ENCODE measurements around the gene YPEL1. TPM values are rescaled to one million over a fixed set of nuclear protein-coding genes. Genes with fewer than 3 reads are reported as not detected.

Gene YPEL1
- total and polyA plus RNA-seq, 2 donors (not counting 1 experiment from before 2014, with no cell fraction given) = 0.36 to 2.3 TPM

DNA sequence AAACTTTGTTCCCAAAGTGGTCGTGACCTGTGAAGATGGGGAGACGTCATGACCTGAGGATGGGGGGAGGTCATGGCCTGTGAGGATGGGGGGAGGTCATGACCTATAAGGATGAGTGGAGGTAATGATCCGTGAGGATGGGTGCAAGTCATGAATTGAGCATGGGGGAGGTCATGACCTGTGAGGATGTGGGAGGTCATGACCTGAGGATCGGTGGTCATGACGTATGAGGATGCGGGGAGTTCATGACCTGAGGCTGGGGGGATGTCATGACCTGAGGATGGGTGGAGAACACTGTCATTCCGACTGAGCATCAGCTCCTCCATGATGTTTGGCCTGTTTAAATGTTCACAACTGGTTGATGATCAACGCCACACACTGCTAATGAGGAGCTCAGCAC is 25.9 kb downstream of the YPEL1 start:
- Histone ChIP-seq H3K4me2 (ENCODE audit: extremely low read depth, insufficient read depth, low read length) (no peak overlapping the region), H3K4me1 (ENCODE audit: control insufficient read depth, extremely low read depth, insufficient read depth, low read length) (peaks cover 4% of the 10 kb centered on the region), H3K36me3 (ENCODE audit: control insufficient read depth, insufficient read depth, low read length) (no peaks in the 10 kb centered on the region), H3K79me2 (ENCODE audit: control insufficient read depth, insufficient read depth, low read length) (no peaks in the 10 kb centered on the region), H3K9me3 (ENCODE audit: control insufficient read depth, insufficient read depth, low read depth, low read length) (no peaks in the 10 kb centered on the region), H3K27me3 (ENCODE audit: control insufficient read depth, insufficient read depth, low read length) (no peaks in the 10 kb centered on the region), H3K9ac (ENCODE audit: insufficient read depth, low read length) (no peak overlapping the region), H2AFZ (ENCODE audit: low read length) (no peak overlapping the region), H3K27ac (ENCODE audit: insufficient read depth, low read length) (no peak overlapping the region), H4K20me1 (ENCODE audit: control insufficient read depth, extremely low read depth, insufficient read depth, low read length) (no peaks in the 10 kb centered on the region), H3K4me3 (replicated peaks in 1 of 4; ENCODE audit: control extremely low read depth in 1 of 4, insufficient read depth in 1 of 4, low read depth in 3 of 4, low read length in 4 of 4) (no peak overlapping the region)
- TF ChIP-seq, protein P1, sequence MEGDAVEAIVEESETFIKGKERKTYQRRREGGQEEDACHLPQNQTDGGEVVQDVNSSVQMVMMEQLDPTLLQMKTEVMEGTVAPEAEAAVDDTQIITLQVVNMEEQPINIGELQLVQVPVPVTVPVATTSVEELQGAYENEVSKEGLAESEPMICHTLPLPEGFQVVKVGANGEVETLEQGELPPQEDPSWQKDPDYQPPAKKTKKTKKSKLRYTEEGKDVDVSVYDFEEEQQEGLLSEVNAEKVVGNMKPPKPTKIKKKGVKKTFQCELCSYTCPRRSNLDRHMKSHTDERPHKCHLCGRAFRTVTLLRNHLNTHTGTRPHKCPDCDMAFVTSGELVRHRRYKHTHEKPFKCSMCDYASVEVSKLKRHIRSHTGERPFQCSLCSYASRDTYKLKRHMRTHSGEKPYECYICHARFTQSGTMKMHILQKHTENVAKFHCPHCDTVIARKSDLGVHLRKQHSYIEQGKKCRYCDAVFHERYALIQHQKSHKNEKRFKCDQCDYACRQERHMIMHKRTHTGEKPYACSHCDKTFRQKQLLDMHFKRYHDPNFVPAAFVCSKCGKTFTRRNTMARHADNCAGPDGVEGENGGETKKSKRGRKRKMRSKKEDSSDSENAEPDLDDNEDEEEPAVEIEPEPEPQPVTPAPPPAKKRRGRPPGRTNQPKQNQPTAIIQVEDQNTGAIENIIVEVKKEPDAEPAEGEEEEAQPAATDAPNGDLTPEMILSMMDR (conservative IDR thresholded peaks at IDR 0.05 in 1 of 2, IDR thresholded peaks at IDR 0.05 in 1 of 2; ENCODE audit: low read depth in 1 of 2, low read length in 2 of 2) = no peak
- no peak for TF ChIP-seq EZH2 (IDR thresholded peaks at IDR 0.05; ENCODE audit: low read length, missing control alignments)
- no peak for DNase-seq (ENCODE audit: low read depth in 2 of 2)

DNA sequence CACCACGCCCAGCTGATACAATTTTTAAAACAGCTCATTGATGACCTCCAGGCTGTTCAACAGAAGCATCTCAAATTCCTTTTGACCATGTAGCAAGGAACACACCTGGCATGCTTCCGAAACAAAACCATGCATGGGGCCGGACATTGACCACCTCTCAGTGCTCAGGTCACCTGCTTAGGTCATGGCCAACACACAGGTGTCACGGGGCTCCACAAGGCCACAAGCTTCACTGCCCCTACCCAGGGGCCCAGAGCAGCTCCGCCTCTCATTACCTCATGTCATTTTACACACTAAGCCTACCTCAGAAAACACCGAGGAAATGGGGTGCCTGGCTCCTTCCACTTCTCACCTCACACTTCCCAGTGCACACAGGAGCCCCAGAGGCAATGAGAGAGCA is 26.6 kb downstream of the YPEL1 start:
- H2AFZ ChIP-seq (ENCODE audit: low read length) = no peak overlapping the region
- H4K20me1 ChIP-seq (ENCODE audit: control insufficient read depth, extremely low read depth, insufficient read depth, low read length) = no peaks in the 10 kb centered on the region
- H3K79me2 ChIP-seq (ENCODE audit: control insufficient read depth, insufficient read depth, low read length) = no peaks in the 10 kb centered on the region
- TF ChIP-seq, protein P1 (conservative IDR thresholded peaks at IDR 0.05 in 1 of 2, IDR thresholded peaks at IDR 0.05 in 1 of 2; ENCODE audit: low read depth in 1 of 2, low read length in 2 of 2) = no peak
- TF ChIP-seq EZH2 (IDR thresholded peaks at IDR 0.05; ENCODE audit: low read length, missing control alignments) = no peak
- H3K4me1 ChIP-seq (ENCODE audit: control insufficient read depth, extremely low read depth, insufficient read depth, low read length) = peaks cover 4% of the 10 kb centered on the region
- H3K9ac ChIP-seq (ENCODE audit: insufficient read depth, low read length) = no peak overlapping the region
- no peaks in the 10 kb centered on the region for H3K9me3 ChIP-seq (ENCODE audit: control insufficient read depth, insufficient read depth, low read depth, low read length)
- DNase-seq (ENCODE audit: low read depth in 2 of 2) = no peak
- H3K36me3 ChIP-seq (ENCODE audit: control insufficient read depth, insufficient read depth, low read length) = no peaks in the 10 kb centered on the region
- H3K27ac ChIP-seq (ENCODE audit: insufficient read depth, low read length) = no peak overlapping the region
- H3K27me3 ChIP-seq (ENCODE audit: control insufficient read depth, insufficient read depth, low read length) = no peaks in the 10 kb centered on the region
- no peak overlapping the region for H3K4me2 ChIP-seq (ENCODE audit: extremely low read depth, insufficient read depth, low read length)
- H3K4me3 ChIP-seq (replicated peaks in 1 of 4; ENCODE audit: control extremely low read depth in 1 of 4, insufficient read depth in 1 of 4, low read depth in 3 of 4, low read length in 4 of 4) = no peak overlapping the region

DNA sequence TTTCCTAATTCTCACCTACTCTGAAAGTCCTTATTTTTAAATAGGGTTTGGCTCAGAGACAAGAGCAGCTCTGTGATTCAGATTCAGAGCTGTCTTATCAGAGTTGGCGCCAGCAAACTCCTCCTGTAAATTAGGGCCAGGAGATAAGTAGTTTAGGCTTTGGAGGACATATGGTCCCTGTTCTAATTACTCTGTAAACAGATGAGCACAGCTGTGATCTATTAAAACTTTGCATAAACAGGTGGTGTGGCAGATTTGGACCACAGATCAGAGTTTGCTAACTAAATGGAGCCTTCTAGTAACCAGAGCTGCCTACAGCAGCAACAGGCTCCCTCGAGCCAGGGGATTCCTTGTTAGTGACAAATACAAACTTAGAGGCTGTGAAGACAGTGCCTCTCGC is 27.9 kb downstream of the YPEL1 start:
- Histone ChIP-seq H3K36me3 (ENCODE audit: control insufficient read depth, insufficient read depth, low read length) (no peaks in the 10 kb centered on the region), H3K4me2 (ENCODE audit: extremely low read depth, insufficient read depth, low read length) (no peak overlapping the region), H3K27ac (ENCODE audit: insufficient read depth, low read length) (no peak overlapping the region), H2AFZ (ENCODE audit: low read length) (no peak overlapping the region), H3K4me1 (ENCODE audit: control insufficient read depth, extremely low read depth, insufficient read depth, low read length) (peaks cover 2% of the 10 kb centered on the region), H3K9me3 (ENCODE audit: control insufficient read depth, insufficient read depth, low read depth, low read length) (no peaks in the 10 kb centered on the region), H3K4me3 (replicated peaks in 1 of 4; ENCODE audit: control extremely low read depth in 1 of 4, insufficient read depth in 1 of 4, low read depth in 3 of 4, low read length in 4 of 4) (no peak overlapping the region), H3K79me2 (ENCODE audit: control insufficient read depth, insufficient read depth, low read length) (no peaks in the 10 kb centered on the region), H4K20me1 (ENCODE audit: control insufficient read depth, extremely low read depth, insufficient read depth, low read length) (no peaks in the 10 kb centered on the region), H3K9ac (ENCODE audit: insufficient read depth, low read length) (no peak overlapping the region), H3K27me3 (ENCODE audit: control insufficient read depth, insufficient read depth, low read length) (no peaks in the 10 kb centered on the region)
- peak in 1 of 2 donors; percentile 11 for DNase-seq (ENCODE audit: low read depth in 2 of 2)
- TF ChIP-seq, protein P1 (conservative IDR thresholded peaks at IDR 0.05 in 1 of 2, IDR thresholded peaks at IDR 0.05 in 1 of 2; ENCODE audit: low read depth in 1 of 2, low read length in 2 of 2) = no peak
- TF ChIP-seq EZH2 (IDR thresholded peaks at IDR 0.05; ENCODE audit: low read length, missing control alignments) = no peak

Data from fibroblast of lung (primary cell).